Natural killer cell (primary cell): ENCODE data around the gene GALNT9. TPM values are rescaled to one million over a fixed set of nuclear protein-coding genes. Genes with fewer than 3 reads are reported as not detected.

Experiments
- ATAC-seq, 3 donors: fragments of 150-1000 bp in 2 of 3; fragments of 200-7000 bp in 1 of 3; cut with Tn5 transposase; 1 replicate in 1 of 3; 2 replicates in 2 of 3; pipeline ENCODE4 v1.10.0; 2021; ENCODE audit warnings: mild to moderate bottlenecking in 2 of 3, moderate library complexity in 2 of 3
- DNase-seq, 2 donors: peaks; one replicate each; pipeline versions ENCODE4 v3.0.0 to v3.0.0-alpha.2; 2013 to 2021; ENCODE audit warnings: mixed read lengths in 1 of 2
- H3K27ac ChIP-seq: one replicate; pipeline ENCODE4 v1.5.1; 2013; ENCODE audit warnings: mild to moderate bottlenecking, low read length
- H3K27me3 ChIP-seq: one replicate; pipeline ENCODE4 v1.6.1; 2013; ENCODE audit warnings: low read length; ENCODE audit not compliant: control insufficient read depth, insufficient read depth
- H3K36me3 ChIP-seq: one replicate; pipeline ENCODE4 v1.6.1; 2013; ENCODE audit warnings: low read length; ENCODE audit not compliant: control insufficient read depth, insufficient read depth
- H3K4me1 ChIP-seq: one replicate; pipeline ENCODE4 v1.6.1; 2013; ENCODE audit warnings: low read length; ENCODE audit not compliant: control insufficient read depth, insufficient read depth
- H3K4me3 ChIP-seq: one replicate; pipeline ENCODE4 v1.5.1; 2013; ENCODE audit warnings: low read length
- H3K9me3 ChIP-seq: one replicate; pipeline ENCODE4 v1.6.1; 2013; ENCODE audit warnings: low read length; ENCODE audit not compliant: control insufficient read depth, insufficient read depth
- H3K27ac Mint-ChIP-seq, 2 donors: one replicate each; pipeline ENCODE4 v1.8.0; 2022; ENCODE audit warnings: mild to moderate bottlenecking in 2 of 2, mixed read lengths in 2 of 2, moderate library complexity in 1 of 2
- H3K27me3 Mint-ChIP-seq, 2 donors: one replicate each; pipeline ENCODE4 v1.8.0; 2022; ENCODE audit warnings: low read depth in 2 of 2, mixed read lengths in 2 of 2
- H3K36me3 Mint-ChIP-seq: one replicate; pipeline ENCODE4 v1.8.0; 2022; ENCODE audit warnings: mixed read lengths
- H3K4me1 Mint-ChIP-seq, 2 donors: one replicate each; pipeline ENCODE4 v1.8.0; 2022; ENCODE audit warnings: mixed read lengths in 2 of 2
- H3K4me3 Mint-ChIP-seq: one replicate; pipeline ENCODE4 v1.8.0; 2022; ENCODE audit warnings: mild to moderate bottlenecking, moderate library complexity, mixed read lengths
- H3K9me3 Mint-ChIP-seq, 2 donors: one replicate each; pipeline ENCODE4 v1.8.0; 2022; ENCODE audit warnings: mixed read lengths in 2 of 2
- WGBS: methylation state at CpG from one replicate; pipeline ENCODE4 v1.1.7; 2013; ENCODE audit warnings: missing lambda C conversion rate; ENCODE audit not compliant: insufficient coverage; 5-methylcytosine and 5-hydroxymethylcytosine counted together
- intact Hi-C: fragments of 100-400 bp; cut with micrococcal nuclease; formaldehyde crosslinking; loops from one replicate; pipeline ENCODE4 v1.14.2; 2022
- total RNA-seq, 4 donors: library from RNA; stranded (reverse); fragments of 120-200 nt in 1 of 4; gene quantifications; one replicate each; pipeline versions ENCODE4 v1.2.3 to v1.2.4, GENCODE V29; 2013 to 2022
- TF ChIP-seq, protein P1 (sequence below): fragments of 200-600 bp; IDR thresholded peaks from one replicate; pipeline ENCODE4 v1.8.0; 2022; ENCODE audit warnings: antibody characterized with exemption

The GALNT9 gene
- total RNA-seq, 3 donors from 2014 or later (not counting 1 experiment from before 2014, with no cell fraction given), result not detected

DNA sequence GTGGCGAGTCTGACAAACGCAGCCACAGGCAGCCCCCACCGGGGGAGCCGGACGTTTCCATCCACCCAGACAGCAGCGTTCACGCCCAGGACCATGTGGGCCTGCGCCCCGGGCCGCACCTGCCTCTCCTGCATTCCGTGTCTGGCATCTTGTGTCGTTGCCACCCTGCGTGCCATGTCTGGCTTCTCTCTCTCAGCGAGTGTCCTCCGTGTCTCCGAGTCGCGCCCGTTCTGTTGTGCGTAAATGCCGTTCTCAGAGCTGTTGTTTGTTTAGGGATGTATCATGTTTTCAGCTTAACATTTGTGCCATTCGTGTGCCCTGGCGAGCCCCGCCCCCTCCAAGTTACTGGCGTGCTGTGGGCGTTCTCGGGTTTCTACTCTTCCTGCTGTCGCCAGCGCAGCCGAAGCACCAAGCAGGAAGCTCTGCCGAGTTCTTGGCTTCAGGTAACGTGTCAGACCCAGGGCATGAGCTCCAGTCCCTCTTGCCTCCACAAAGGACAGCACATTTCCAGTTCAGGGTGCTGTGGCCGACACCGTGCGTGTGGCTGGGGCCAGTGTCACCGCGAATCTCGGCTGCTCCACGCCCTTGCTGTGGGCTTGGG lies 150.5 kb downstream of the GALNT9 start:
- H3K27ac ChIP-seq, result no peak overlapping the region
- H3K27me3 ChIP-seq, result no peaks in the 10 kb centered on the region
- Mint-ChIP-seq H3K27me3 (peaks cover 3 to 8% of the 10 kb centered on the region in 2 donors), H3K4me1 (peaks cover 0 to 6% of the 10 kb centered on the region in 2 donors), H3K9me3 (no peaks in the 10 kb centered on the region), H3K36me3 (no peaks in the 10 kb centered on the region), H3K27ac (no peak overlapping the region), H3K4me3 (no peak overlapping the region)
- no peak overlapping the region for H3K4me3 ChIP-seq
- 70% methylated on average over 39 of the region's 39 CpGs for WGBS
- intact Hi-C loops, result no loop called here
- no peaks in the 10 kb centered on the region for H3K9me3 ChIP-seq
- DNase-seq (peak in 1 of 2 donors; percentile 74), ATAC-seq (peak in 1 of 3 donors; percentile 22)
- TF ChIP-seq, protein P1, sequence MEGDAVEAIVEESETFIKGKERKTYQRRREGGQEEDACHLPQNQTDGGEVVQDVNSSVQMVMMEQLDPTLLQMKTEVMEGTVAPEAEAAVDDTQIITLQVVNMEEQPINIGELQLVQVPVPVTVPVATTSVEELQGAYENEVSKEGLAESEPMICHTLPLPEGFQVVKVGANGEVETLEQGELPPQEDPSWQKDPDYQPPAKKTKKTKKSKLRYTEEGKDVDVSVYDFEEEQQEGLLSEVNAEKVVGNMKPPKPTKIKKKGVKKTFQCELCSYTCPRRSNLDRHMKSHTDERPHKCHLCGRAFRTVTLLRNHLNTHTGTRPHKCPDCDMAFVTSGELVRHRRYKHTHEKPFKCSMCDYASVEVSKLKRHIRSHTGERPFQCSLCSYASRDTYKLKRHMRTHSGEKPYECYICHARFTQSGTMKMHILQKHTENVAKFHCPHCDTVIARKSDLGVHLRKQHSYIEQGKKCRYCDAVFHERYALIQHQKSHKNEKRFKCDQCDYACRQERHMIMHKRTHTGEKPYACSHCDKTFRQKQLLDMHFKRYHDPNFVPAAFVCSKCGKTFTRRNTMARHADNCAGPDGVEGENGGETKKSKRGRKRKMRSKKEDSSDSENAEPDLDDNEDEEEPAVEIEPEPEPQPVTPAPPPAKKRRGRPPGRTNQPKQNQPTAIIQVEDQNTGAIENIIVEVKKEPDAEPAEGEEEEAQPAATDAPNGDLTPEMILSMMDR, result no peak
- H3K4me1 ChIP-seq, result no peaks in the 10 kb centered on the region
- no peaks in the 10 kb centered on the region for H3K36me3 ChIP-seq

DNA sequence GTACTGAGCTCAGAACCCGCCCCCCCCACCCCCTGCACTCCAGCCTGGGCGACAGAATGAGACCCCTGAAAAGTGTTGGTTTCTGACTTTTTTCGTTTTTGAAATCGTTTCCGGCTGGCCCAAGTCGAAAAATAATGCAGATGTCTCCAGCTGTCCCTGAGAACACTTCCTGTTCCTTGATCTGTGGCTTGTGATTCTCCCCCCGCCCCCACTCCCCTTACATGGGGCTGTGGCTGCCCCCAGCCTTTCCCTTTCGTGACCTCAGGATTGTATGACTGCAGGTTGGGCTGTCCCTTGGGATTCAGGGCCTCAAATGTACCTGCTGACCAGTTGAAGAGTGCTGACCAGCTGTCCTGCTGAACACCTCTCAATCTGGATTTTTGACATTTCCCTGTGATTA lies 151.1 kb downstream of the GALNT9 start:
- intact Hi-C loops, result no loop called here
- DNase-seq (peak in 1 of 2 donors; percentile 26), ATAC-seq (no peak)
- no peak overlapping the region for H3K4me3 Mint-ChIP-seq
- peaks cover 0 to 6% of the 10 kb centered on the region in 2 donors for H3K4me1 Mint-ChIP-seq
- H3K27ac Mint-ChIP-seq, result no peak overlapping the region
- H3K27me3 Mint-ChIP-seq, result peaks cover 3 to 7% of the 10 kb centered on the region in 2 donors
- Histone ChIP-seq H3K36me3 (no peaks in the 10 kb centered on the region), H3K27ac (no peak overlapping the region), H3K27me3 (no peaks in the 10 kb centered on the region), H3K9me3 (no peaks in the 10 kb centered on the region), H3K4me3 (no peak overlapping the region), H3K4me1 (no peaks in the 10 kb centered on the region)
- TF ChIP-seq, protein P1, result no peak
- WGBS, result 6% methylated on average over 8 of the region's 8 CpGs
- no peaks in the 10 kb centered on the region for H3K36me3 Mint-ChIP-seq
- H3K9me3 Mint-ChIP-seq, result no peaks in the 10 kb centered on the region

DNA sequence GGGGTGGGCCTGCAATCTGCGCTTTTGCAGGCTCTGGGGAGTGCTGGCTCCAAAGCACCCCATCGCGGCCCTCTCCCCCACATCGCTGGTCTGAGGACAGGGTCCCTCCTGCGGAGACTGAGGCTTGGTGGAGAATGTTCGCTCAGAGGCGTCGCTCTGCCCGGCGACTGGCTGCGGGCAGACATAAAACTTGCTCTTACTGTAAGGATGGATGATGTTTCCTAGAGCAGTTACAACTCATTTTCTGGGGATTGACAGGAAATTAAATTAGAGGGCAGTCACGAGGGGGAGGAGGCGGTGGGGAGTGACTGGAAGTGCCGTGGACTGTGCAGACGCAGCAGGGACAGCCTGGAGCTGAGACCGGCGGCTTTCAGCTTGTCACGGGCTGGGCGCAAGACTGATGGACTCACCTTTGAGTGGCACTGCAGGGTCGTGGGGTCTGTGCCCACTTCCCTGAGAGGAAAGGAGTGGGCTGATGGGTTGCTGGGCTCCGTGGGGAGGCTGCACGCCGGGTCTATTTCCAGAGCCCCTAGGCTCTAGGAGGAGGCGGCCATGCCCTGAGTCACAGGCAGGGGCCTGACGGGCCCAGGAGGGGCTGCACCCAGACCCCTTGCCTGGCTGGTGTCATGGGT lies 152.4 kb downstream of the GALNT9 start:
- intact Hi-C loops, result no loop called here
- no peak overlapping the region for H3K27ac Mint-ChIP-seq
- DNase-seq (no peak), ATAC-seq (no peak)
- no peaks in the 10 kb centered on the region for H3K36me3 Mint-ChIP-seq
- no peaks in the 10 kb centered on the region for H3K27me3 ChIP-seq
- no peaks in the 10 kb centered on the region for H3K36me3 ChIP-seq
- H3K27ac ChIP-seq, result no peak overlapping the region
- no peak overlapping the region for H3K4me3 ChIP-seq
- no peaks in the 10 kb centered on the region for H3K4me1 ChIP-seq
- no peaks in the 10 kb centered on the region for H3K9me3 ChIP-seq
- H3K4me3 Mint-ChIP-seq, result no peak overlapping the region
- H3K27me3 Mint-ChIP-seq, result peaks cover 0 to 6% of the 10 kb centered on the region in 2 donors
- H3K4me1 Mint-ChIP-seq, result peaks cover 0 to 6% of the 10 kb centered on the region in 2 donors
- TF ChIP-seq, protein P1, result no peak
- H3K9me3 Mint-ChIP-seq, result no peaks in the 10 kb centered on the region
- WGBS, result 87% methylated on average over 25 of the region's 25 CpGs
